ENCODE results near the gene KIF2B.
"Not testable (repeated sequence)": the region's sequence is repeated elsewhere in the genome, so short reads cannot be mapped to it uniquely, and the experiment has no call there.

DNA sequence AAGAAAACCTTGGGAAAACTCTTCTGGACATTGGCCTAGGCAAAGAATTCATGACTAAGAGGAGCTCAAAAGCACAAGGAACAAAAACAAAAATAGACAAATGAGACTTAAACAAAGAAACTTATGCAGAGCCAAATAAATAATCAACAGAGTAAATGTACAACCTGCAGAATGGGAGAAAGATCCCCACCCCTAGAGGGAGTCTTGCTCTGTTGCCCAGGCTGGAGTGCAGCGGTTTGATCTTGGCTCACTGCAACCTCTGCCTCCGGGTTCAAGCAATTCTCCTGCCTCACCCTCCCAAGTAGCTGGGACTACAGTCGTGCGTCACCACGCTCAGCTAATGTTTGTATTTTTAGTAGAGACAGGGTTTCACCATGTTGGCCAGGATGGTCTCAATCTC is 48.4 kb downstream of the KIF2B start:
- TF ChIP-seq, protein P1, sequence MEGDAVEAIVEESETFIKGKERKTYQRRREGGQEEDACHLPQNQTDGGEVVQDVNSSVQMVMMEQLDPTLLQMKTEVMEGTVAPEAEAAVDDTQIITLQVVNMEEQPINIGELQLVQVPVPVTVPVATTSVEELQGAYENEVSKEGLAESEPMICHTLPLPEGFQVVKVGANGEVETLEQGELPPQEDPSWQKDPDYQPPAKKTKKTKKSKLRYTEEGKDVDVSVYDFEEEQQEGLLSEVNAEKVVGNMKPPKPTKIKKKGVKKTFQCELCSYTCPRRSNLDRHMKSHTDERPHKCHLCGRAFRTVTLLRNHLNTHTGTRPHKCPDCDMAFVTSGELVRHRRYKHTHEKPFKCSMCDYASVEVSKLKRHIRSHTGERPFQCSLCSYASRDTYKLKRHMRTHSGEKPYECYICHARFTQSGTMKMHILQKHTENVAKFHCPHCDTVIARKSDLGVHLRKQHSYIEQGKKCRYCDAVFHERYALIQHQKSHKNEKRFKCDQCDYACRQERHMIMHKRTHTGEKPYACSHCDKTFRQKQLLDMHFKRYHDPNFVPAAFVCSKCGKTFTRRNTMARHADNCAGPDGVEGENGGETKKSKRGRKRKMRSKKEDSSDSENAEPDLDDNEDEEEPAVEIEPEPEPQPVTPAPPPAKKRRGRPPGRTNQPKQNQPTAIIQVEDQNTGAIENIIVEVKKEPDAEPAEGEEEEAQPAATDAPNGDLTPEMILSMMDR (IDR thresholded peaks at IDR 0.05 in 4 of 5, conservative IDR thresholded peaks at IDR 0.05 in 1 of 5): not testable (repeated sequence)
- not testable (repeated sequence) for TF ChIP-seq POLR2A (IDR thresholded peaks at IDR 0.05)
